A673 (cell line): ENCODE data around the gene SYK.

Experiments
- CTCF ChIP-seq: fragments of 300-800, 200-600 bp; sonication (generic); conservative IDR thresholded peaks from 2 replicates; pipeline ENCODE4 v1.5.1; 2017; ENCODE audit warnings: low read depth, mild to moderate bottlenecking, antibody characterized with exemption, low read length, moderate library complexity, mixed read lengths
- EZH2 ChIP-seq: fragments of 200-600 bp; sonication (generic); IDR thresholded peaks from 2 replicates; pipeline ENCODE4 v1.6.1; 2017; ENCODE audit warnings: borderline replicate concordance, low read depth, mild to moderate bottlenecking, mixed read lengths, antibody characterized with exemption, low read length; ENCODE audit not compliant: poor library complexity, severe bottlenecking

- no peak for TF ChIP-seq CTCF
- no peak for TF ChIP-seq EZH2
These were observed 82.6 kb downstream of the SYK start for GRCh38 chr9:90884178-90884577.
